GM19043 (cell line): ENCODE results near the gene IFIT2.
A peak's percentile ranks its signal among the peaks of the same experiment; 100 is the strongest.
"Not testable (repeated sequence)": the region's sequence is repeated elsewhere in the genome, so short reads cannot be mapped to it uniquely, and the experiment has no call there.

Source experiments
- ATAC-seq: cut with Tn5 transposase; IDR thresholded peaks from one replicate; pipeline ENCODE4 v1.9.1; 2021; ENCODE audit warnings: low read depth; ENCODE audit not compliant: unreplicated experiment

The IFIT2 gene

DNA sequence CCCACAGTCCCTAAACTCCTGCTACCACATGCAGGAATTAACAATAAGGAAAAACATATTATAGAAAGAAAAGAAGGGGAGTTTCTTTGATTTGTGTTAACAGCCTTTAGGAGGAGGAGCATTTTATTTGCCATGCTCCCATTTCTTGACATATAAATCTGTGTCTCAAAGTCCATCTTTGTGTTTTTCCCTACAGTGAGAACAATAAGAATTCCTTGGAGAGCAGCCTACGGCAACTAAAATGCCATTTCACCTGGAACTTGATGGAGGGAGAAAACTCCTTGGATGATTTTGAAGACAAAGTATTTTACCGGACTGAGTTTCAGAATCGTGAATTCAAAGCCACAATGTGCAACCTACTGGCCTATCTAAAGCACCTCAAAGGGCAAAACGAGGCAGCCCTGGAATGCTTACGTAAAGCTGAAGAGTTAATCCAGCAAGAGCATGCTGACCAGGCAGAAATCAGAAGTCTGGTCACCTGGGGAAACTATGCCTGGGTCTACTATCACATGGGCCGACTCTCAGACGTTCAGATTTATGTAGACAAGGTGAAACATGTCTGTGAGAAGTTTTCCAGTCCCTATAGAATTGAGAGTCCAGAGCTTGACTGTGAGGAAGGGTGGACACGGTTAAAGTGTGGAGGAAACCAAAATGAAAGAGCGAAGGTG is 4.1 kb downstream of the IFIT2 start:
- ATAC-seq = no peak

- ATAC-seq = no peak
Observed at GRCh38 chr10:89306434-89307268, 4.8 kb downstream of the IFIT2 start.

DNA sequence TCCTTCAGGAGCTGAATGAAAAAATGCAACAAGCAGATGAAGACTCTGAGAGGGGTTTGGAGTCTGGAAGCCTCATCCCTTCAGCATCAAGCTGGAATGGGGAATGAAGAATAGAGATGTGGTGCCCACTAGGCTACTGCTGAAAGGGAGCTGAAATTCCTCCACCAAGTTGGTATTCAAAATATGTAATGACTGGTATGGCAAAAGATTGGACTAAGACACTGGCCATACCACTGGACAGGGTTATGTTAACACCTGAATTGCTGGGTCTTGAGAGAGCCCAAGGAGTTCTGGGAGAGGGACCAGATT is 5.4 kb downstream of the IFIT2 start:
- ATAC-seq = no peak

DNA sequence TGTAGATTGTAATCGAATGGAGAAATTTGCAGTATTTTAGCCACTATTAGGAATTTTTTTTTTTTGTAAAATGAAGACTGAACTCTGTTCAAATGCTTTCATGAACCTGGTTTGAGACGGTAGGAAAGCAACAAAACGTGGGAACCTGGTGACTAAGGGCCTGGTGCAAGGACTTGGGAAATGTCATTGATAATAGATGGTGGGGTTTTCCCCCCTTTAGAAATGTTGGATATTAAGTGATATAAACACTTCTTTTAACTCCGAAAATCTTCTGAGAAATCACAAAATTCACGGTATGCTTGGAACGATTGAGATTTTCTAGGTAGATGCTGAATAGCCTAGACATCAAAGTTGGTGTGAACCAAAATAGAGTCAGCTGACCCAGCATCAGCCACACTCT is 6.4 kb downstream of the IFIT2 start:
- ATAC-seq = no peak

GRCh38 chr10:89308736-89309135 is 6.9 kb downstream of the IFIT2 start:
- no peak for ATAC-seq

DNA sequence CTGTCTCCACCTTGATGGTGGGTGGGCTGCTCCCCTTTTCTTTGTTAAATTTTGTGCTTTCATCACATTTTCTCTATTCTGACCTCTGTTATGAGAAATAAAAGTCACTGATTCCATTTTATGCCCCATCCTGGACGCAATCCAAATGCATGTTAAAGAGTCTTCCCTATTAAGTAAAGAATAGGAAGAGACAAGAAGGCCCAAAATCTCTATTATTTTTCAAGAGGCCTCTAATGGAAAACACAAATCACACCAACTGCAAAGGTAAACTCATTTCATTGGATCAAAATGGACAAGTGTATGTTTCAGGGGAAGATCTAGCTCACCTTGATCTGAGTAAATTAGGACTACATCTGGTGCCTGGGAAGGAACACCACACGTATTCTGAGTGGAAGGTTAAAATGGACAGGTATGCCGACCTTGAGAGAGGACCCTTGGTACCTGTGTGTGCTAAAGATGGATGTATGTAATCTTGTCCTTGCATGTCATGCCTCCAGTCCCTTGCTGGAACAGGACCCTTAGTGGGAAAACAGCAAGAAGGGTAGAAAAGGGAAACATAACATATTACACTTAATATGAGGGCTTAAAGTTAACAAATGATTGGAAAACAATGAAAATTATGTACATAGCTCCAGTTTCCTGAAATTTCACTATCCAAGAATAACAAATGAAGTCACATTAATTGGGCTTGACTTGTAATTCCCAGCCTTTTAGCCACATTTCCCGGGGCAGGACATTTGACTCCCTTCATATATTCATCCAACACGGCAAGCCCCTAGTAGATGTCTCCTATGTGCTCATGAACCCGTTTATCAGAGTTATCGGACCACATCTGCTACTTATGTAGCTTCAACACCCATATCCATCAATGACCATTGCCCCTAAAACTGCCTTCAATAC is 7.6 kb downstream of the IFIT2 start:
- no peak for ATAC-seq

GRCh38 chr10:89310056-89310893 is 8.4 kb downstream of the IFIT2 start:
- ATAC-seq = no peak

- ATAC-seq = no peak
Observed at GRCh38 chr10:89312973-89313372, 11.1 kb downstream of the IFIT2 start.

DNA sequence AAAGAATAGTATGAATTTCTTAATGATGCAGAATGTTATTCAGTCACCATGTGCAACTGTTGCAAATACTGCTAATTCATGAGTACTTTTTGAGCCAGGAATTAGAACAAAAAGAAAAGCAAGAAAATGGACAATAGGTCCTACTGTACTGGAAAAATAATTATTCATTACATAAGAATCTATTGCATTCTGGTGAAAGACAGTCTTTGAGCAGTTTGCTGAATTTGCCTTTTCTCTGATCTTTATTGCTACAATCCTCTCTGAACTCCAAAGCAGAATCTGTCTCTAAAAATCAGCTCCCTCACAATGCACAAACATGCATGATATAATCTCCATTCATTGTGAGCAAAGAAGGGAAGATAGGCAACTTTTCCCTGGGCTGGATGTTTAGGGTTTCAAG is 12.8 kb downstream of the IFIT2 start:
- no peak for ATAC-seq

DNA sequence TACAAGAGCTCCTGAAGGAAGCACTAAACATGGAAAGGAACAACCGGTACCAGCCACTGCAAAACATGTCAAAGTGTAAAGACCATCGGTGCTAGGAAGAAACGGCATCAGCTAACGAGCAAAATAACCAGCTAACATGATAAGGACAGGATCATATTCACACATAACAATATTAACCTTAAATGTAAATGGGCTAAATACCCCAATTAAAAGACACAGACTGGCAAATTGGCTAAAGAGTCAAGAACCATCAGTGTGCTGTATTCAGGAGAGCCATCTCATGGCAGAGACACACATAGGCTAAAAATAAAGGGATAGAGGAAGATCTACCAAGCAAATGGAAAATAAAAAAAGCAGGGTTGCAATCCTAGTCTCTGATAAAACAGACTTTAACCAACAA is 16.2 kb downstream of the IFIT2 start:
- ATAC-seq = not testable (repeated sequence)

- not testable (repeated sequence) for ATAC-seq
Observed at GRCh38 chr10:89325081-89325480, 23.2 kb downstream of the IFIT2 start.

DNA sequence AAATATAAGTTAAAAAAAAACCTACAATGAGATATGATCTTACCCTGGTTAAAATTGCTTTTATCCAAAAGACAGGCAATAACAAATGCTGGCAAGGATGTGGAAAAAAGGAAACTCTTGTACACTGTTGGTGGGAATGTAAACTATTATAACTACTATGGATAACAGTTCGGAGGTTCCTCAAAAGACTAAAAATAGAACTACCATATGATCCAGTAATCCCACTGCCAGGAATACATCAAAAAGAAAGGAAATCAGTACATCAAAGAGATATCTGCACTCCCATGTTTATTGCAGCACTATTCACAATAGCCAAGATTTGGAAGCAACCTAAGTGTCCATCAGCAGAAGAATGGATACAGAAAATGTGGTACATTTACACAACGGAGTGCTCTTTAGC is 24.0 kb downstream of the IFIT2 start:
- not testable (repeated sequence) for ATAC-seq

GRCh38 chr10:89327803-89328441 is 26.1 kb downstream of the IFIT2 start, which contains the start of gene IFIT3:
Gene IFIT3, plus strand, starts transcription at chr10:89327997. Its CDS starts 77 bp downstream, at chr10:89328074.
- no peak for ATAC-seq

DNA sequence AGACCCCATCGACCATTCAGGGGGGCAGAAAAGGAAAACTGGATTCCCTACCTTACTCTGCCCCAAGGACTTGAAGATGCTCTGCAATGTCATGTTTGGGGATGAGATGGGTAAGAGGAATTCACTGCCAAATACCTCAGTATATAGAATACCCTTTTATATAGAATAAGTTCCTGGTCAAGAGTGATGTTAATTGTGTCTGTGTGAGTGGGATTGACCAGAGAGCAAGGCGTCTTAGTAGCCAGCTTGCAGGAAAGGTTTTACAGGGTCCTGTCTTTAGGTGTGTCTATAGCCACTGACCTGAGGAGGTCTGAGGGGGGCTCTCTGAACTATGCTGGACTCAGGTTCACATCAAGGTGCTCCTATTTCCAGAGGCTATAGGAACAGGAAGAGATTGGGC is 27.3 kb downstream of the IFIT2 start:
- ATAC-seq = no peak

GRCh38 chr10:89330014-89330413 is 28.2 kb downstream of the IFIT2 start:
- not testable (repeated sequence) for ATAC-seq

DNA sequence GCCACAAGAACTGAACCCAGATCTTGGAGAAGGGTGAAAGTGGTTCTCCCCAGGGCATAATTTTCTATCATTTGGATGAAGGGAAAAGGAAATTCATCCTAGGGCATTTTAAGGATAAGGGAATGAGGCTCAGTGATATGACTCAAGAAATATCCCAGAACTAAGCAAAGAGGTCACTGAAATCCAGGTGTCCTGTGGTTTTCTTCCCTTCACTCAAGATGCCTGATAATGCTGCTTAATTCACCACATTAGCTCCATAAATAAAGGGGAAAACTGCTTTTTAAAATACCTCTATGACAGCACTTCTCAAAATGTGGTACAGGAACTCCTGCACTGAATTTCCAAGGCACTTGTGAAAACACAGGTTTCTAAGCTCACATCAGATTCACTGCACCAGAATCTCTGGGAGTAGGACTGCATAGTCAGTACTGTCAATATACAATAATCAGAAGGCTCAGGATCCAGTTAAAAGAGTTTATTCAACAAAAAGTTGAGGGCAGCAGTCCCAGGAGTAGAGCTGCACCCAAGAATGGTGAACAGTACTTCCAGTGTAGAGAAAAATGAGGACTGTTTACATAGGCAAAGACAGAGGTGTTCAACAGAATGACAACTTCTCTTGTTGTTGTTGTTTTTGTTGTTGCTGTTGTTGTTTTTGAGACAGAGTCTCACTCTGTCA is 28.8 kb downstream of the IFIT2 start:
- no peak for ATAC-seq

DNA sequence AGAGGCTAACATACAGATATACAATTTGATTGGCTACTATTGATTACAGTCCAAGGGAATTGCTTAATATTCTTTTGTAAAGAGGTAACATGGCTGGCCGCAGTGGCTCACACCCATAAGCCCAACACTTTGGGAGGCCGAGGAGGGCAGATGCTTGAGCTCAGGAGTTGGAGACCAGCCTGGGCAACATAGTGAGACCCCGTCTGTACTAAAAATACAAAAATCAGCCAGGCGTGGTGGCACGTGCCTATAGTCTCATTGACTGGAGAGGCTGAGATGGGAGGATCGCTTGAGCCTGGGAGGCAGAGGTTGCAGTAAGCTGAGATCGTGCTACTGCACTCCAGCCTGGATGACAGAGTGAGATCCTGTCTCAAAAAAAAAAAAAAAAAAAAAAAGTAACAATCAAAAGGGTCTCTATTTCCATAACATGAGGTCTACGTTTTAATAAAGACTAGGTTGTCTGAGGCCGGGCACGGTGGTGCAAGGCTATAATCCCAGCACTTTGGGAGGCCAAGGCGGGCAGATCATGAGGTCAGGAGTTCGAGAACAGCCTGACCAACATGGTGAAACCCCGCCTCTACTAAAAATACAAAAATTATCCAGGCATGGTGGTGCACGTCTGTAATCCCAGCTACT is 29.8 kb downstream of the IFIT2 start:
- not testable (repeated sequence) for ATAC-seq

DNA sequence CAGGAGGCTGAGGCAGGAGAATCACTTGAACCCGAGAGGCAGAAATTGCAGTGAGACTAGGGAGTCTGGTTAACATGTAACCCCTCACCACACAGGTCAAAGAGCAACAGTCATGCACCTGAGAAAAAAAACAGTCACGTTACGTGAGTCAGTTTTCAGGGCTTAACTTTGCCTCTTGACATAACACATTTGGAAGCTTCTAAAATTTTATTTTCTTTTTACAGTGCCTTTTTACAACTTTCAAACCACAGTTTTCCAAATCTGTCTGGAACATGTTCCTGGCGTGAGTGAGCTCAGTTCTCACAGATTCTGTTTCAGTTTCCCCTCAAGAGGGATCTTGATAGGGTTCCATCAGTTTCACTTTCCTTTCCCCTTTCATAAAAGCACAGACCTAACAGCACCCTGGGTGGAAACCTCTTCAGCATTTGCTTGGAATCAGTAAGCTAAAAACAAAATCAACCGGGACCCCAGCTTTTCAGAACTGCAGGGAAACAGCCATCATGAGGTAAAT is 30.3 kb downstream of the IFIT2 start:
- ATAC-seq = peak; percentile 36

DNA sequence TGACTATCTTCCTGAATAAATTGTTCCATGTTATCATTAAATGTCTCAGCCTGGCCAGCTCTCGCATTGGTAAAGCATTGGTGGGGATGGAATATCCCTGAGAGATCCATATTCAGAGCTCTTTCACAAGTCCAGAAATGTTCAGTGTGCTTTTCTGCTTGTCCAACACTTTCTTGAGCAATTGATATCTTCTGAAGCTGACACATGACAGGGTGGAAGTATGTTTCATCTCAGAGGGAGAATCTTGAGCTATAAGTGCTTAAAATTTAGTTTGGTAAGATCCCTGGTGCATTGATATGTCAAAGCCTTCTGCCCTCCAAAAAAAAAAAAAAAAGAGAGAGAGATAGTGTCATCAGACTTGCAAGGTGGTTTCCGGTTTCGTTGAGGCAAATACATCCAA is 33.4 kb downstream of the IFIT2 start:
- no peak for ATAC-seq
